HG03196 (cell line): ENCODE measurements around the gene IKZF2.
A peak's percentile ranks its signal among the peaks of the same experiment; 100 is the strongest.

Experiments used
- ATAC-seq: cut with Tn5 transposase; IDR thresholded peaks from one replicate; pipeline ENCODE4 v1.9.1; 2021; ENCODE audit not compliant: unreplicated experiment

IKZF2 gene

DNA sequence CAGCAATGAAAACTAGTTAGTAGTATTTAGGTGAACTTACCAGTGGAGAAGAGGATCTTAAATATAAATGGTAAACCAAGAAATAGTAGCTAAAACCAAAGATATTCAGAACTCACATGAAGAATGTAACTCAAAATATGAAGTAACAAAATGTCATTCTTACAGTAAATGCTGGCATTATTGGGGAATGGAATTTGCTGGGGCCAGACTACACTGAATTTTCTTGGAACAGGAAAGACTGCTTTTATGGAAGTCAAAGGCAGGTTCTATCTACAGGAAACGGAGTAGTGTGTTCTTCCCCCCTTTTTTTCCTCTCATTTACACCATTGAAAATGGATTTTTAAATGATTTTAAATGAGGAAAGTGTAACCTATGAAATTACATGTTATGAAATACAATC lies 188.7 kb downstream of the IKZF2 start:
- no peak for ATAC-seq

DNA sequence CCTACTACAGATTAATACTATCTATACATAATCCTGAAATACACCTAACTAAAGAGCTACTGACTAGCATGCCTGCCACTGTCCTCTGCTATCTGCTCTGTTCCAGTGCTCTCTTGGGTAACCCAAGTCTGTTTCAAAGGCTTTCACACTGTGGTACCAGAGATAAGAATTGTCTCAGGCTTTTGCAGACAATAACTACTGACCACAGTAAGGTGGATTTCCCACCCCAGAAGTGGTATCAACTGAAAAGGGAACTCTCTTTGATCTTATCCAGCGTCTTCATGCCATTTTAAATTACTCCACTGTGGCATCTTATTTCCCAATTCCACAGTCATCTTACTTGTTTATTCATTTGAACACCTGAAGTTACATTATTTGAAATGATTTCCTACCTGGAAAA lies 190.2 kb downstream of the IKZF2 start:
- ATAC-seq: no peak

DNA sequence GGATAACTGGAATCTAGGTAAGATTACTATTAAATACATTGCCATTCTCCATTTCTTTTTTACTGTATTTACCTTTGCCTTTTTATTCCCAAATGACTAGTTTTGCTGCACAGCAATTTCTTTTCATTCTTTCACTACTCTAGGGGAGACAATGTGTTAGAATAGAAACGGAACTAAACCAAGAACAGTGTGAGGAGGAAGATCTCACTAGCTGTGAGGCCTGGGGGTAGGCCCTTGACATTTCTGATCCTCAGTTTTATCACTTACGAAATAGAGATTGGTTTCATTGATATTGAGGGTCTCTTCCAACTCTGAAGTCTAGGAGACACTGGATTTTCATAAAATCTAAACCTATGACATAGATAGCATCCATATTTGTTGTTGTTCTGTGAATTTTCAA lies 191.1 kb downstream of the IKZF2 start:
- no peak for ATAC-seq

GRCh38 chr2:212959471-212960117 lies 191.8 kb downstream of the IKZF2 start:
- no peak for ATAC-seq

DNA sequence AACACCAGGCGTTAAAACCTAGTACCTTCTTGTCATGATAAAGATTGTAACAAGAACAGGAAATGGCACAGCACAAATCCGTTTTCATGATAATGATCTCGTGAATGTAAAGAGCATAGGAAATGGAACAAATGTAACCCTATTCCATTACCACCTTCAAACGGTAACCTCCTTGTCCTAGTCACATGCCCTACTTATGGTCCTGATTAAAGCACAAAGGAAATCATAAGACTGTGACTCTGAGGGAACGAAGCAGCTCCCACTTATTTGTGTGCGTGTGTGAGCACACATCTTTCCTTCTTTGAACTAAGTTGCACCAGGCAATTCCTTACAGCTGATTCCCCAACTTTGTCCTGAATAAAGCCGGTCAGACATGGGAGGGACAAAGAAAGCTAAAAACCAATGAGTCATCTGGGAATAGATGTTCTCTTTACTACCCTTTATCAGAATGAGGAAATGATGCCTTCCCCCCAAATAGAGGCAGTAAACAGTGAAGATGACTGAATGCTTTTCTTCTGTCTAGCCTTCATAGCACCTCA lies 192.6 kb downstream of the IKZF2 start:
- ATAC-seq: no peak

DNA sequence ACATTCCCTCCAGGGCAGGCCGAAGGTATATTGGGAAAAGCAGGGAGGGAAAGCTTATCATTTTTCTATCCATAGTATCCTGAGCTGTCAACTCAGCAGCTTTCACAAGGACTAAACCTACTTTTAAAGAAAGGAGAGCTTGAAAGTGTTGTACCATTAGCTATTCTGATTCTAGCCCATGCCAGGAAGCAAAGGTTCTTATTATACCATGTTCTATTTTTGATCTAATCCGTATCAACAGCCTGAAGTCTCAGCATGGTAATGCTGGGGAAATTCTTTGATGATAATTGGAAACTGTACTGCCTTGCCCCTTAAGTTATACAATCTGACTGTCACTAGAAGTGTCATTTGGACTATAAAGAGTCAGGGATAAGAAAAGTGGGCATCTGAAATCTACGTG lies 193.3 kb downstream of the IKZF2 start:
- no peak for ATAC-seq

- no peak for ATAC-seq
Measured at GRCh38 chr2:212957624-212958023, 193.8 kb downstream of the IKZF2 start.

GRCh38 chr2:212956665-212957607 lies 194.5 kb downstream of the IKZF2 start:
- no peak for ATAC-seq

GRCh38 chr2:212953170-212953920 lies 198.1 kb downstream of the IKZF2 start:
- peak; percentile 85 for ATAC-seq

DNA sequence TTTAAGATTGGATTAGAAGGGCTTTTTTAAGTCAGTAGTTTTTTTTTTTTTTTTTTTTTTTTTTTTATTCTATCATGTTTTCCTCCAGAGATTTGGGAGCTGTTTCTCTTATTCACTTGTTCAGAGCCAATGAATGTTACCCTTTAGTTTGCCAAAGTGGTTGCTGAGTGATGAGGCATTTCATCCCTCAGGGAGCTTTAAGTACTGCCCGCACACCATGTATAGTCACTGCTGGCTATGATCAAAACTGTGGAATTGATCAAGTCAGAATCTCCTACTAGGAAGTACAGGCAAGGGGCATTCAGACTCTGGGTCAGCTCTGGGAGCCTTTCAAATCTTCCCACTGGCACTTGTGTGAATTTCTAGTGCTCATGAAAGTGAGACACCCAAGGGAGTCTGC lies 201.6 kb downstream of the IKZF2 start:
- ATAC-seq: no peak
